ENCODE data around the gene FCRLA.
"Not testable (repeated sequence)": the region's sequence is repeated elsewhere in the genome, so short reads cannot be mapped to it uniquely, and the experiment has no call there.

FCRLA gene

GRCh38 chr1:161706482-161707347 is at the start of gene FCRLA:
Gene FCRLA (plus strand): TSS chr1:161707229. CDS start chr1:161707265, 36 bp downstream.
- no peak for DNase-seq (ENCODE audit: low read depth in 2 of 2)

- not testable (repeated sequence) for DNase-seq (ENCODE audit: low read depth in 2 of 2)
Measured at GRCh38 chr1:161658524-161658923, 48.5 kb upstream of the FCRLA start.

- not testable (repeated sequence) for DNase-seq (ENCODE audit: low read depth in 2 of 2)
Measured at GRCh38 chr1:161661660-161662311, 45.2 kb upstream of the FCRLA start.

GRCh38 chr1:161662684-161663339 is 44.2 kb upstream of the FCRLA start, which contains the start of gene FCGR2B:
Gene FCGR2B (plus strand): TSS chr1:161663143. CDS start chr1:161663242, 99 bp downstream.
- not testable (repeated sequence) for DNase-seq (ENCODE audit: low read depth in 2 of 2)

- not testable (repeated sequence) for DNase-seq (ENCODE audit: low read depth in 2 of 2)
Measured at GRCh38 chr1:161663569-161663968, 43.5 kb upstream of the FCRLA start.

GRCh38 chr1:161664689-161665088 is 42.3 kb upstream of the FCRLA start:
- DNase-seq (ENCODE audit: low read depth in 2 of 2), result not testable (repeated sequence)

GRCh38 chr1:161671045-161672020 is 35.7 kb upstream of the FCRLA start:
- DNase-seq (ENCODE audit: low read depth in 2 of 2), result not testable (repeated sequence)

- not testable (repeated sequence) for DNase-seq (ENCODE audit: low read depth in 2 of 2)
Measured at GRCh38 chr1:161673437-161673836, 33.6 kb upstream of the FCRLA start.

GRCh38 chr1:161674447-161674846 is 32.6 kb upstream of the FCRLA start:
- not testable (repeated sequence) for DNase-seq (ENCODE audit: low read depth in 2 of 2)

GRCh38 chr1:161674908-161675307 is 32.1 kb upstream of the FCRLA start:
- DNase-seq (ENCODE audit: low read depth in 2 of 2), result not testable (repeated sequence)

GRCh38 chr1:161676441-161676840 is 30.6 kb upstream of the FCRLA start:
- DNase-seq (ENCODE audit: low read depth in 2 of 2), result no peak

GRCh38 chr1:161676958-161677689 is 29.9 kb upstream of the FCRLA start:
- DNase-seq (ENCODE audit: low read depth in 2 of 2), result no peak

- DNase-seq (ENCODE audit: low read depth in 2 of 2), result no peak
Measured at GRCh38 chr1:161678500-161678899, 28.5 kb upstream of the FCRLA start.

GRCh38 chr1:161681879-161682278 is 25.1 kb upstream of the FCRLA start:
- DNase-seq (ENCODE audit: low read depth in 2 of 2), result no peak

GRCh38 chr1:161688946-161689345 is 18.1 kb upstream of the FCRLA start:
- no peak for DNase-seq (ENCODE audit: low read depth in 2 of 2)

- no peak for DNase-seq (ENCODE audit: low read depth in 2 of 2)
Measured at GRCh38 chr1:161691846-161692245, 15.2 kb upstream of the FCRLA start.

- not testable (repeated sequence) for DNase-seq (ENCODE audit: low read depth in 2 of 2)
Measured at GRCh38 chr1:161693020-161693712, 13.9 kb upstream of the FCRLA start.

GRCh38 chr1:161698302-161698701 is 8.7 kb upstream of the FCRLA start:
- not testable (repeated sequence) for DNase-seq (ENCODE audit: low read depth in 2 of 2)

GRCh38 chr1:161702250-161702649 is 4.8 kb upstream of the FCRLA start:
- DNase-seq (ENCODE audit: low read depth in 2 of 2), result no peak

GRCh38 chr1:161705537-161705936 is 1.5 kb upstream of the FCRLA start:
- DNase-seq (ENCODE audit: low read depth in 2 of 2), result no peak

All from stimulated activated CD4-positive, alpha-beta T cell treated with anti-CD3 and anti-CD28 coated beads, Interleukin-1b, Interleukin-23, amount 100 ng/mL, for 1 hour (primary cell).